Measurements from ENCODE around the gene SORBS2. TPM values are rescaled to one million over a fixed set of nuclear protein-coding genes. Genes with fewer than 3 reads are reported as not detected.
"Not testable (repeated sequence)": the region's sequence is repeated elsewhere in the genome, so short reads cannot be mapped to it uniquely, and the experiment has no call there.

Gene SORBS2
- total RNA-seq, 4 donors from 2014 or later: 21.5 to 118 (median 29.5) TPM

- Histone ChIP-seq H3K27me3 (no peaks in the 10 kb centered on the region), H3K4me3 (no peak overlapping the region), H3K36me3 (no peaks in the 10 kb centered on the region), H3K27ac (no peak overlapping the region), H3K9me3 (no peaks in the 10 kb centered on the region), H3K4me1 (no peaks in the 10 kb centered on the region)
- TF ChIP-seq POLR2A (IDR thresholded peaks at IDR 0.05): no peak
- no peak for TF ChIP-seq CTCF (IDR thresholded peaks at IDR 0.05)
- no peak for DNase-seq
- intact Hi-C loops (cut with DNase I; ENCODE audit: low total_unique reads): no loop called here
Measured at GRCh38 chr4:185560316-185560715, 251.7 kb downstream of the SORBS2 start.

- Histone ChIP-seq H3K27me3 (no peaks in the 10 kb centered on the region), H3K27ac (no peak overlapping the region), H3K4me3 (no peak overlapping the region), H3K4me1 (no peaks in the 10 kb centered on the region), H3K9me3 (no peaks in the 10 kb centered on the region), H3K36me3 (no peaks in the 10 kb centered on the region)
- TF ChIP-seq CTCF (IDR thresholded peaks at IDR 0.05) (no peak), POLR2A (IDR thresholded peaks at IDR 0.05) (no peak)
- DNase-seq: peak; percentile 47 to 51
- intact Hi-C loops (cut with DNase I; ENCODE audit: low total_unique reads): no loop called here
Measured at GRCh38 chr4:185559915-185560281, 252.1 kb downstream of the SORBS2 start.

- H3K27ac ChIP-seq; intact Hi-C loops (cut with DNase I; ENCODE audit: low total_unique reads); H3K9me3 ChIP-seq; H3K36me3 ChIP-seq; H3K4me1 ChIP-seq; H3K27me3 ChIP-seq; DNase-seq; H3K4me3 ChIP-seq: not testable (repeated sequence)
Measured at GRCh38 chr4:185559251-185559914, 252.6 kb downstream of the SORBS2 start.

GRCh38 chr4:185554365-185555126, 257.4 kb downstream of the SORBS2 start:
- Histone ChIP-seq H3K27ac (peak overlapping the region; percentile 29 to 68), H3K4me1 (peaks cover 0 to 5% of the 10 kb centered on the region in 2 donors), H3K4me3 (no peak overlapping the region), H3K9me3 (no peaks in the 10 kb centered on the region), H3K36me3 (no peaks in the 10 kb centered on the region), H3K27me3 (no peaks in the 10 kb centered on the region)
- no peak for TF ChIP-seq CTCF (IDR thresholded peaks at IDR 0.05)
- TF ChIP-seq POLR2A (IDR thresholded peaks at IDR 0.05): no peak
- intact Hi-C loops (cut with DNase I; ENCODE audit: low total_unique reads): no loop called here
- no peak for DNase-seq

- no peaks in the 10 kb centered on the region for H3K9me3 ChIP-seq
- H3K27me3 ChIP-seq: no peaks in the 10 kb centered on the region
- TF ChIP-seq CTCF (IDR thresholded peaks at IDR 0.05) (no peak), POLR2A (IDR thresholded peaks at IDR 0.05) (no peak)
- no peak overlapping the region for H3K27ac ChIP-seq
- DNase-seq: no peak
- H3K4me1 ChIP-seq: peaks cover 0 to 5% of the 10 kb centered on the region in 2 donors
- intact Hi-C loops (cut with DNase I; ENCODE audit: low total_unique reads): no loop called here
- no peaks in the 10 kb centered on the region for H3K36me3 ChIP-seq
- H3K4me3 ChIP-seq: no peak overlapping the region
Measured at GRCh38 chr4:185552254-185552653, 259.7 kb downstream of the SORBS2 start.

All from uterus (tissue), 4 donors.